WTC11 (cell line): ENCODE measurements around the gene FN3K. TPM values are rescaled to one million over a fixed set of nuclear protein-coding genes. Genes with fewer than 3 reads are reported as not detected.
A peak's percentile ranks its signal among the peaks of the same experiment; 100 is the strongest.

ENCODE experiments used
- AR ChIP-seq: fragments of 250-450 bp; sonication (Bioruptor Pico); IDR thresholded peaks from 2 replicates; pipeline ENCODE4 v1.9.0; 2021; ENCODE audit warnings: mild to moderate bottlenecking
- ATF1 ChIP-seq: sonication (generic); formaldehyde crosslinking; IDR thresholded peaks from 2 replicates; pipeline ENCODE4 v1.8.1; 2023; ENCODE audit warnings: mild to moderate bottlenecking, moderate library complexity, missing genetic modification reagents
- ATF2 ChIP-seq: sonication (generic); formaldehyde crosslinking; IDR thresholded peaks from 2 replicates; pipeline ENCODE4 v1.8.1; 2022; ENCODE audit warnings: low read depth, missing genetic modification reagents, borderline replicate concordance
- ATF6 ChIP-seq: sonication (generic); formaldehyde crosslinking; IDR thresholded peaks from 2 replicates; pipeline ENCODE4 v1.8.1; 2023; ENCODE audit warnings: mild to moderate bottlenecking, missing genetic modification reagents
- CBFB ChIP-seq: sonication (generic); formaldehyde crosslinking; IDR thresholded peaks from 2 replicates; pipeline ENCODE4 v1.8.1; 2022; ENCODE audit warnings: mild to moderate bottlenecking, low read depth, missing genetic modification reagents
- EMX1 ChIP-seq: fragments of 250-450 bp; sonication (Bioruptor Pico); IDR thresholded peaks from 2 replicates; pipeline ENCODE4 v1.8.0; 2021; ENCODE audit warnings: mild to moderate bottlenecking
- FOXK1 ChIP-seq: sonication (generic); formaldehyde crosslinking; IDR thresholded peaks from 2 replicates; pipeline ENCODE4 v1.8.0; 2022; ENCODE audit warnings: mild to moderate bottlenecking, moderate library complexity, missing genetic modification reagents
- GABPB1 ChIP-seq: sonication (generic); formaldehyde crosslinking; IDR thresholded peaks from 2 replicates; pipeline ENCODE4 v1.8.1; 2023; ENCODE audit warnings: mild to moderate bottlenecking, missing genetic modification reagents
- IRF2 ChIP-seq: sonication (generic); formaldehyde crosslinking; IDR thresholded peaks from 2 replicates; pipeline ENCODE4 v1.8.0; 2022; ENCODE audit warnings: low read depth, missing genetic modification reagents, borderline replicate concordance
- MXD4 ChIP-seq: fragments of 250-450 bp; sonication (Bioruptor Pico); IDR thresholded peaks from 2 replicates; pipeline ENCODE4 v1.8.0; 2021; ENCODE audit warnings: mild to moderate bottlenecking, moderate library complexity, borderline replicate concordance
- MYBL2 ChIP-seq: sonication (generic); formaldehyde crosslinking; IDR thresholded peaks from 2 replicates; pipeline ENCODE4 v1.8.1; 2023; ENCODE audit warnings: mild to moderate bottlenecking, moderate library complexity, missing genetic modification reagents
- NR2C2 ChIP-seq: sonication (generic); formaldehyde crosslinking; IDR thresholded peaks from 2 replicates; pipeline ENCODE4 v1.8.0; 2022; ENCODE audit warnings: mild to moderate bottlenecking, missing genetic modification reagents
- NR3C1 ChIP-seq: sonication (generic); formaldehyde crosslinking; conservative IDR thresholded peaks from 2 replicates; pipeline ENCODE4 v1.8.1; 2023; ENCODE audit warnings: low read depth, mild to moderate bottlenecking, missing genetic modification reagents
- PREB ChIP-seq: sonication (generic); formaldehyde crosslinking; IDR thresholded peaks from 2 replicates; pipeline ENCODE4 v1.8.1; 2022; ENCODE audit warnings: mild to moderate bottlenecking, missing genetic modification reagents, moderate library complexity, borderline replicate concordance
- SMAD3 ChIP-seq: sonication (generic); formaldehyde crosslinking; IDR thresholded peaks from 2 replicates; pipeline ENCODE4 v1.8.0; 2022; ENCODE audit warnings: missing genetic modification reagents, mild to moderate bottlenecking, borderline replicate concordance
- SMAD4 ChIP-seq: sonication (generic); formaldehyde crosslinking; IDR thresholded peaks from 2 replicates; pipeline ENCODE4 v1.8.0; 2022; ENCODE audit warnings: mild to moderate bottlenecking, missing genetic modification reagents
- TCF7 ChIP-seq: sonication (generic); formaldehyde crosslinking; IDR thresholded peaks from 2 replicates; pipeline ENCODE4 v1.8.0; 2022; ENCODE audit warnings: mild to moderate bottlenecking, low read depth, missing genetic modification reagents, moderate library complexity
- ZNF263 ChIP-seq: sonication (generic); formaldehyde crosslinking; IDR thresholded peaks from 2 replicates; pipeline ENCODE4 v1.8.1; 2022; ENCODE audit warnings: low read depth, mild to moderate bottlenecking, moderate library complexity, missing genetic modification reagents
- ZNF423 ChIP-seq: fragments of 250-450 bp; sonication (Bioruptor Pico); IDR thresholded peaks from 2 replicates; pipeline ENCODE4 v2.1.2; 2022; ENCODE audit warnings: mild to moderate bottlenecking, moderate library complexity
- total RNA-seq: library from RNA; stranded (reverse); gene quantifications from 3 replicates; pipeline ENCODE4 v1.2.3, GENCODE V29; 2021
- TF ChIP-seq, protein P1 (sequence below): sonication (generic); formaldehyde crosslinking; IDR thresholded peaks from 2 replicates; pipeline ENCODE4 v1.8.1; 2023; ENCODE audit warnings: mild to moderate bottlenecking, missing genetic modification reagents
- TF ChIP-seq, protein P2 (sequence below): sonication (generic); formaldehyde crosslinking; conservative IDR thresholded peaks from 2 replicates; pipeline ENCODE4 v1.8.1; 2022; ENCODE audit warnings: mild to moderate bottlenecking, missing genetic modification reagents
- TF ChIP-seq, protein P3 (sequence below): sonication (generic); formaldehyde crosslinking; IDR thresholded peaks from 2 replicates; pipeline ENCODE4 v1.8.1; 2023; ENCODE audit warnings: mild to moderate bottlenecking, missing genetic modification reagents, moderate library complexity

FN3K gene
- total RNA-seq, 1 experiment from 2014 or later = 19.3 TPM

DNA sequence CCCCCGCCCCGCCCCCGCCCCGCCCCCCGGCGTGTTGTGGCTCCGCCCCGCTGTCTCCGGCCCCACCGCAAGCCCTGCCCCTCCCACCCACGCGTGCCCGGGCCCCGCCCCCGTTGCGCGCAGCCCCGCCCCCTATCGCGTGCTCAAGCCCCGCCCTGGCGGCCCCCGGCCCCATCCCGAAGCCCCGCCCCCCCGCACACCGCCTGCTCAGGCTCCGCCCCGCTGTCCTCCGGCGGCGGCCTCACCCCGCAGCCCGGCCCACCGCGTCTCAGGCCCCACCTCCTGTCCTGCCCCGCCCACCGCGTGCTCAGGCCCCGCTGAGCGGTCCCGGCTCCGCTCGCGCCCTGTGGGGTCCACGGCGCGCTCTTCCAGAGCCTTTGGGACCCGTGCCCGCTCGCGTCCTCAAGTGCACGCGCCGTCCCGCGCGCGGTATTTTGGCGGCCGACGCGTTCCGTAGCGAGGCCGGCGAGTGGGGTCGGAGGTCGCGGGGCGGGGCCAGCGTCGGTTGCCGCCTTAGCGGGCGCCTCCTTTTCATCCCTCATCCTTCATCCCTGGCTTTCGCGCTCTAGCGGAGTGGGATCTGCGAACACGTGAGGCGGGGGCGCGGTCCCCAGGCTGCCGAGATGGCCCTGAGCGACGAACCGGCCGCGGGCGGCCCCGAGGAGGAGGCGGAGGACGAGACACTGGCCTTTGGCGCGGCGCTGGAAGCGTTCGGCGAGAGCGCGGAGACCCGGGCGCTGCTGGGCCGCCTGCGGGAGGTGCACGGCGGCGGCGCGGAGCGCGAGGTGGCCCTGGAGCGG lies 16.4 kb downstream of the FN3K start, which contains the start of gene TBCD (continued):
- no peak for TF ChIP-seq PREB (CRISPR knock-in tag)
- no peak for TF ChIP-seq ZNF263 (CRISPR knock-in tag)
- TF ChIP-seq, protein P1, sequence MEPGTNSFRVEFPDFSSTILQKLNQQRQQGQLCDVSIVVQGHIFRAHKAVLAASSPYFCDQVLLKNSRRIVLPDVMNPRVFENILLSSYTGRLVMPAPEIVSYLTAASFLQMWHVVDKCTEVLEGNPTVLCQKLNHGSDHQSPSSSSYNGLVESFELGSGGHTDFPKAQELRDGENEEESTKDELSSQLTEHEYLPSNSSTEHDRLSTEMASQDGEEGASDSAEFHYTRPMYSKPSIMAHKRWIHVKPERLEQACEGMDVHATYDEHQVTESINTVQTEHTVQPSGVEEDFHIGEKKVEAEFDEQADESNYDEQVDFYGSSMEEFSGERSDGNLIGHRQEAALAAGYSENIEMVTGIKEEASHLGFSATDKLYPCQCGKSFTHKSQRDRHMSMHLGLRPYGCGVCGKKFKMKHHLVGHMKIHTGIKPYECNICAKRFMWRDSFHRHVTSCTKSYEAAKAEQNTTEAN (CRISPR knock-in tag) = no peak
- TF ChIP-seq, protein P2, sequence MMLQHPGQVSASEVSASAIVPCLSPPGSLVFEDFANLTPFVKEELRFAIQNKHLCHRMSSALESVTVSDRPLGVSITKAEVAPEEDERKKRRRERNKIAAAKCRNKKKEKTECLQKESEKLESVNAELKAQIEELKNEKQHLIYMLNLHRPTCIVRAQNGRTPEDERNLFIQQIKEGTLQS = no peak
- no peak for TF ChIP-seq EMX1 (CRISPR knock-in tag)
- TF ChIP-seq FOXK1 (CRISPR knock-in tag) = peak; percentile 66; the same call in 1 of the 2 replicates
- TF ChIP-seq SMAD4 (CRISPR knock-in tag) = no peak
- TF ChIP-seq MXD4 = no peak
- TF ChIP-seq AR (CRISPR knock-in tag) = no peak
- TF ChIP-seq CBFB (CRISPR knock-in tag) = no peak
- TF ChIP-seq, protein P3, sequence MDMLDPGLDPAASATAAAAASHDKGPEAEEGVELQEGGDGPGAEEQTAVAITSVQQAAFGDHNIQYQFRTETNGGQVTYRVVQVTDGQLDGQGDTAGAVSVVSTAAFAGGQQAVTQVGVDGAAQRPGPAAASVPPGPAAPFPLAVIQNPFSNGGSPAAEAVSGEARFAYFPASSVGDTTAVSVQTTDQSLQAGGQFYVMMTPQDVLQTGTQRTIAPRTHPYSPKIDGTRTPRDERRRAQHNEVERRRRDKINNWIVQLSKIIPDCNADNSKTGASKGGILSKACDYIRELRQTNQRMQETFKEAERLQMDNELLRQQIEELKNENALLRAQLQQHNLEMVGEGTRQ (CRISPR knock-in tag) = peak; percentile 61; the same call in 1 of the 2 replicates
- TF ChIP-seq GABPB1 (CRISPR knock-in tag) = peak; percentile 73
- TF ChIP-seq IRF2 (CRISPR knock-in tag) = no peak
- TF ChIP-seq NR3C1 (CRISPR knock-in tag) = no peak; the same call in 1 of the 2 replicates
- no peak for TF ChIP-seq SMAD3
- TF ChIP-seq MYBL2 (CRISPR knock-in tag) = peak; percentile 70; the same call in 1 of the 2 replicates
- TF ChIP-seq ATF2 (CRISPR knock-in tag) = no peak
- peak; percentile 98 for TF ChIP-seq NR2C2
- TF ChIP-seq ATF1 (CRISPR knock-in tag) = no peak
- TF ChIP-seq ZNF423 (CRISPR knock-in tag) = no peak
- TF ChIP-seq ATF6 (CRISPR knock-in tag) = no peak
- TF ChIP-seq TCF7 = no peak
